ENCODE data around the gene TOP2A. TPM values are rescaled to one million over a fixed set of nuclear protein-coding genes. Genes with fewer than 3 reads are reported as not detected.

The TOP2A gene
- total RNA-seq, 1 donor from 2014 or later = 3.3 TPM

Other genes starting within 250 kb of the TOP2A start
- gene RAPGEFL1, start 240.4 kb downstream of the TOP2A start, total RNA-seq = 10.2 TPM
- 38.3 TPM for gene WIPF2, start 198.6 kb downstream of the TOP2A start, total RNA-seq
- gene CDC6, start 130.0 kb downstream of the TOP2A start, total RNA-seq = 1.4 TPM
- 69.7 TPM for gene RARA, start 108.7 kb downstream of the TOP2A start, total RNA-seq
- 2.8 TPM for gene GJD3, start 53.2 kb downstream of the TOP2A start, total RNA-seq
- gene IGFBP4, start 25.6 kb upstream of the TOP2A start, total RNA-seq = 381 TPM
- 0.78 TPM for gene TNS4, start 83.7 kb upstream of the TOP2A start, total RNA-seq
- 1.1 TPM for gene CCR7, start 147.6 kb upstream of the TOP2A start, total RNA-seq
- 80.2 TPM for gene SMARCE1, start 229.9 kb upstream of the TOP2A start, total RNA-seq
- gene KRT222, start 247.3 kb upstream of the TOP2A start, total RNA-seq = 1.3 TPM